Nephron progenitor cell (in vitro differentiated cells): ENCODE measurements around the gene HOXC10.
A peak's percentile ranks its signal among the peaks of the same experiment; 100 is the strongest.

Experiments
- DNase-seq: peaks from one replicate; pipeline ENCODE4 v3.0.0; 2021
- H3K27ac Mint-ChIP-seq: 2 replicates; pipeline ENCODE4 v1.8.0; 2021; ENCODE audit warnings: mild to moderate bottlenecking, moderate library complexity, mixed read lengths
- H3K27me3 Mint-ChIP-seq: 2 replicates; pipeline ENCODE4 v1.8.0; 2021; ENCODE audit warnings: mild to moderate bottlenecking, low read depth, mixed read lengths; ENCODE audit not compliant: poor library complexity
- H3K36me3 Mint-ChIP-seq: 2 replicates; pipeline ENCODE4 v1.8.0; 2021; ENCODE audit warnings: low read depth, mixed read lengths
- H3K4me1 Mint-ChIP-seq: 2 replicates; pipeline ENCODE4 v1.8.0; 2021; ENCODE audit warnings: mixed read lengths
- H3K4me3 Mint-ChIP-seq: 2 replicates; pipeline ENCODE4 v1.8.0; 2021; ENCODE audit warnings: mild to moderate bottlenecking, moderate library complexity, mixed read lengths
- H3K9me3 Mint-ChIP-seq: 2 replicates; pipeline ENCODE4 v1.8.0; 2021; ENCODE audit warnings: mild to moderate bottlenecking, moderate library complexity, mixed read lengths
- CTCF ChIP-seq: fragments of 200-600 bp; sonication (generic); IDR thresholded peaks from 2 replicates; pipeline ENCODE4 v1.5.0; 2021; ENCODE audit warnings: antibody characterized with exemption

The HOXC10 gene

GRCh38 chr12:53963005-53963404 is 21.9 kb upstream of the HOXC10 start:
- Mint-ChIP-seq H3K9me3 (no peaks in the 10 kb centered on the region), H3K4me3 (no peak overlapping the region), H3K27ac (no peak overlapping the region), H3K36me3 (no peaks in the 10 kb centered on the region), H3K27me3 (peaks cover 100% of the 10 kb centered on the region), H3K4me1 (peaks cover 28% of the 10 kb centered on the region)
- TF ChIP-seq CTCF, result no peak
- DNase-seq, result no peak

GRCh38 chr12:53963434-53964314 is 21.3 kb upstream of the HOXC10 start:
- TF ChIP-seq CTCF, result no peak
- no peak overlapping the region for H3K27ac Mint-ChIP-seq
- H3K9me3 Mint-ChIP-seq, result no peaks in the 10 kb centered on the region
- peaks cover 34% of the 10 kb centered on the region for H3K4me1 Mint-ChIP-seq
- peak; percentile 48 for DNase-seq
- H3K4me3 Mint-ChIP-seq, result no peak overlapping the region
- no peaks in the 10 kb centered on the region for H3K36me3 Mint-ChIP-seq
- peaks cover 100% of the 10 kb centered on the region for H3K27me3 Mint-ChIP-seq

GRCh38 chr12:53964315-53964713 is 20.6 kb upstream of the HOXC10 start:
- DNase-seq, result no peak
- Mint-ChIP-seq H3K36me3 (no peaks in the 10 kb centered on the region), H3K4me1 (peaks cover 38% of the 10 kb centered on the region), H3K27ac (no peak overlapping the region), H3K9me3 (no peaks in the 10 kb centered on the region), H3K4me3 (no peak overlapping the region), H3K27me3 (peaks cover 100% of the 10 kb centered on the region)
- no peak for TF ChIP-seq CTCF

- no peak for TF ChIP-seq CTCF
- H3K27ac Mint-ChIP-seq, result no peak overlapping the region
- peak overlapping the region; percentile 21 for H3K4me3 Mint-ChIP-seq
- H3K36me3 Mint-ChIP-seq, result no peaks in the 10 kb centered on the region
- DNase-seq, result peak; percentile 69
- no peaks in the 10 kb centered on the region for H3K9me3 Mint-ChIP-seq
- peaks cover 34% of the 10 kb centered on the region for H3K4me1 Mint-ChIP-seq
- peaks cover 100% of the 10 kb centered on the region for H3K27me3 Mint-ChIP-seq
These were observed 19.5 kb upstream of the HOXC10 start for GRCh38 chr12:53965281-53966084.

- no peaks in the 10 kb centered on the region for H3K9me3 Mint-ChIP-seq
- H3K27ac Mint-ChIP-seq, result no peak overlapping the region
- peaks cover 32% of the 10 kb centered on the region for H3K4me1 Mint-ChIP-seq
- peaks cover 100% of the 10 kb centered on the region for H3K27me3 Mint-ChIP-seq
- no peaks in the 10 kb centered on the region for H3K36me3 Mint-ChIP-seq
- DNase-seq, result no peak
- TF ChIP-seq CTCF, result no peak
- peak overlapping the region; percentile 52 for H3K4me3 Mint-ChIP-seq
These were observed 18.9 kb upstream of the HOXC10 start for GRCh38 chr12:53966085-53966384.
